Activated T-cell treated with anti-CD3 and anti-CD28 coated beads for 48 hours (primary cell): Measurements from ENCODE around the gene FAM184B.

Source experiments
- DNase-seq: peaks from one replicate; pipeline ENCODE4 v3.0.0-alpha.2; 2020; ENCODE audit warnings: low read depth

The FAM184B gene

GRCh38 chr4:17773135-17773698 lies 8.2 kb downstream of the FAM184B start:
- DNase-seq: no peak

GRCh38 chr4:17771284-17771908 lies 10.0 kb downstream of the FAM184B start:
- no peak for DNase-seq

- DNase-seq: no peak
Measured at GRCh38 chr4:17770845-17771244, 10.6 kb downstream of the FAM184B start.

GRCh38 chr4:17769406-17770174 lies 11.8 kb downstream of the FAM184B start:
- no peak for DNase-seq

DNA sequence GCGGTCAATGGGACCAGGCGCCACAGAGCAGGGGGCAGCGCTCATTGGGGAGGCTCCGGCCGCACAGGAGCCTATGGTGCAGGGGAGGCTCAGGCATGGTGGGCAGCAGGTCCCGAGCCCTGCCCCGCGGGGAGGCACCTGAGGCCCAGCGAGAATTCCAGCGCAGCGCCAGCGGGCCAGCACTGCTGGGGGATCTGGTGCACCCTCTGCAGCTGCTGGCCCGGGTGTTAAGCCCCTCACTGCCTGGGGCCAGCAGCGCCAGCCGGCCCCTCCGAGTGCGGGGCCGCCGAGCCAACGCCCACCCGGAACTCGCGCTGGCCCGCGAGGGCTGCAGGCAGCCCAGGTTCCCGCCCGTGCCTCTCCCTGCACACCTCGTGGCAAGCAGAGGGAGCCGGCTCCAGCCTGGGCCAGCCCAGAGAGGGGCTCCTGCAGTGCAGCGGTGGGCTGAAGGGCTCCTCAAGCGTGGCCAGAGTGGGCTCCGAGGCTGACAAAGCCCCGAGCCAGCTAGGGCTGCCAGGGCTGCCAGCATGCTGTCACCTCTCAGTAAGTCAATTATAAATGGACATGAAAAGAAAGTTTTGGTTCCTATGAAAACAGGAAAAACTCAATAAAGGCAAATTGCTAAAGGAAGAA lies 14.5 kb downstream of the FAM184B start:
- DNase-seq: no peak

DNA sequence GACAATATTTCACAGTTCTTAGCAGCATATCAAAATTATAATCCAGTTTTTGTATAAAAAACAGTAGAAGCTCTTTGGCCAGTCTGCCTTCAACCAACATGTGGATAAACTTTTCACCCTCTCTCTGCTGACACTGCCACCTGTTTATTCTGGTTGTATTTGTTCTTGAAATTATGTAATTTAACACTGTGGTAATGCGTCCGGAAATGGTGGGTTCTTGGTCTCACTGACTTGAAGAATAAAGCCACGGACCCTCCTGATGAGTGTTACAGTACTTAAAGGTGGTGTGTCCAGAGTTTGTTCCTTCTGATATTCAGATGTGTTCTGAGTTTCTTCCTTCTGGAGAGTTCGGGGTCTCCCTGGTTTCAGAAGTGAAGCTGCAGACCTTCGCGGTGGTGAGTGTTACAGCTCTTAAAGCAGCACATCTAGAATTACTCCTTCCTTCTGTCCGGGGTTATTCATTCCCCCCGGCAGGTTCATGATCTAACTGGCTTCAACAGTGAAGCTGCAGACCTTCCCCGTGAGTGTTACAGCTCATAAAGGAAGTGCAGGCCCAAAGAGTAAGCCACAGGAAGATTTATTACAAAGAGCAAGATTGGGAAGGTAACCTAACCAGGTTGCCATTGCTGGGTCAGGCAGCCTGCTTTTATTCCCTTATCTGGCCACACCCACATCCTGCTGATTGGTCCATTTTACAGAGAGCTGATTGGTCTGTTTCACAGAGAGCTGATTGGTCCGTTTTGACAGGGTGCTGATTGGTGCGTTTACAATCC lies 15.7 kb downstream of the FAM184B start:
- no peak for DNase-seq

DNA sequence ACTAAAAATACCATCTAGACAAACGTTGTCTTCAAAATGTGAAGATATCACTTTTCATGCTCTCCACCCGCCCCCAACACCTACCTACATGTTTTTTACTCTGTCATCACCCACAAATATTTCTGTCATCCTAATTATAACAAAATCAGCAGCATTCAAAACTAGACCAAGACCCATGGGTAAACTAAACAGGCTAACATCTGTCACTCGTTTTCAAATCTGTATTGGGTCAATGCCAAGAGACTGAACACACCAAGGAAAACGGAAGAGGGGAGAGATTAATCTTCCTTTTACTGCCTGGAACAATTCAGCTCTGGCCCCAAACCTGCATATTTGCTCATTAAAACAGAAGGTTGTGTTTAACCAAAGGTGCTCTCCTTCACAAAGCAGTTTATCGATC lies 17.5 kb downstream of the FAM184B start:
- no peak for DNase-seq

DNA sequence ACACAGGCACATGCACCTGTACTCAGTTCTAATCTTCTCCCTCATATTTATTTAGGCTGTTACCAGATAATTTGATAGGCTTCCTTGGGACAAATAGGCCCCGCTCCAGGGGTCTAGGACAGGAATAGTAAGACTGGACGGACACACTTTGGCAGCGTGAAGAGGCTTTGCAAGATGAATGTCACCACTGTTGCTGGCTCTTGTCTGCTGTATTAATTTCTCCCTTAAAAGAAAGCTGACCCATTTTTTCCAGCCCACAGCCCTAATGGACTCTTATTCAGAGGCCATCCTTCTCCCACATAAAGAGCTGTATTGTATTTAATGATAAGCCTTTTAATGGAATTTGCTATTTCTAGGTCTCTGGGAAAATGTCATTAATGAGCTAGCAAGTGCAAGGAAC lies 18.0 kb downstream of the FAM184B start:
- no peak for DNase-seq

GRCh38 chr4:17762726-17763125 lies 18.7 kb downstream of the FAM184B start:
- DNase-seq: no peak

- no peak for DNase-seq
Measured at GRCh38 chr4:17761062-17761461, 20.4 kb downstream of the FAM184B start.

- no peak for DNase-seq
Measured at GRCh38 chr4:17760626-17761025, 20.8 kb downstream of the FAM184B start.

GRCh38 chr4:17758485-17758884 lies 22.9 kb downstream of the FAM184B start:
- DNase-seq: no peak

- no peak for DNase-seq
Measured at GRCh38 chr4:17757621-17758020, 23.8 kb downstream of the FAM184B start.

- no peak for DNase-seq
Measured at GRCh38 chr4:17753646-17754045, 27.8 kb downstream of the FAM184B start.

- DNase-seq: no peak
Measured at GRCh38 chr4:17740702-17741101, 40.7 kb downstream of the FAM184B start.

- DNase-seq: no peak
Measured at GRCh38 chr4:17736484-17736883, 44.9 kb downstream of the FAM184B start.

- DNase-seq: no peak
Measured at GRCh38 chr4:17726911-17727310, 54.5 kb downstream of the FAM184B start.

- DNase-seq: no peak
Measured at GRCh38 chr4:17723648-17724047, 57.8 kb downstream of the FAM184B start.

- no peak for DNase-seq
Measured at GRCh38 chr4:17722356-17722700, 59.1 kb downstream of the FAM184B start.

DNA sequence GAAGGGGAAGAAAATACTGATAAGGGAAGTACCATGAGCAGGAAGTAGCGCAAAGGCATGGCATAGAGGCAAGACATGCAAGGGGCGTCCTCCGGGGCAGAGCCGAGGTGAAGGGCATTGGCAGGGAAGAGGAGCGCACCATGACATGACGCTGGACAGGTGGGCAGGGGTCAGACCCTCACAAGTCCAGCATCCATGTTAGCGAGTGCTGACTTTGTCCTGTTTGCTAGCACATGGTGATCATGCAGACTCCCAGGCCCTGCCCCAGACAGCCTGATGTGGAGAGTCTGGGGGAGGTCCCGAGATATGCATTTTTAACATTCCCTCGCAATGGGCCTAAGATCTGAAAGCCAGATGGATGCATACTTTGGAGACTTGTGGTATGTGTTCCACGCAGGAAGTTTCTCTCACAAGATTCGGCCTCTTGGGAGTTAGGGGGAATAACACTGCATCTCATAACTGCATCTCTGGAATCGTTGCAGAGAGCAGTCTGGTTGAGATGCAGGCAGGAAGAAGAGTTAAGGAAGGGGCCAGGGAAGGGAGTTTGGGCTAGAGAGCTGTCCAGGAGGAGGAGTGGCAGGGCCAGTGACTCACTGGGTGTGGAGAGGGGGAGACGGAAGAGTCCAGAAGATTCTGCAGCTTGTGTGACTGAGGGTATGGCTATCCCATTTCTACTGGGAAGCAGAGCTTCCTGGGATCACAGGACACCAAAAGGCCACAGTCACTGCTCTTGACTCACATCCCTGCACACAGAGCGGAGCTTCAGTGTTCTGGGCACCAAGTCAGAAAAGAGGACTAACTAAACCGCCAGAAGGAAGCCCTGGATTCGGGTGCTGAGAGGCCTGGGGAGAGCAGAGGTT lies 59.7 kb downstream of the FAM184B start:
- DNase-seq: no peak

DNA sequence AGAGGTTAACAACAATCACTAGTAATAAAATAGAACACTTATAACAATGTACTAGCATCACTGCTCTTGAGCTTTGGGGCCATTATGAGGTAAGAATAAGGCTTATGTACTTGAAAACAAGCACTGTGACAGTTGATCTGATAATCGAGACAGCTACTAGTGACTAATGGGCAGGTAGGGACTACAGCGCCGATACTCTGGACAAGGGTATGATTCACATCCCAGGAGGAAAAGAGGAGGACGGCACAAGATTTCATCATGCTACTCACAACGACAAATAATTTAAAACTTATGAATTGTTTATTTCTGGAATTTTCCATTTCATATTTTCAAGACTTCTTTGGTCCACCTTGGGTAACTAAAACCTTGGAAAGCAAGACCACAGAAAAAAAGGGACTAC lies 62.3 kb downstream of the FAM184B start:
- no peak for DNase-seq
